HEK293T (cell line): ENCODE measurements around the gene DR1.

Experiments
- CTCF ChIA-PET: fragments of 350-600 bp; formaldehyde crosslinking; extraction: SDS; loops from one replicate; lab custom pipeline; 2021; ENCODE audit warnings: antibody characterized with exemption, inconsistent platforms; lab: Yijun Ruan, JAX
- POLR2A ChIA-PET: fragments of 350-600 bp; formaldehyde crosslinking; extraction: SDS; loops from one replicate; lab custom pipeline; 2020; ENCODE audit warnings: antibody characterized with exemption, inconsistent platforms; lab: Yijun Ruan, JAX
- DNase-seq: peaks from one replicate; pipeline ENCODE4 v3.0.0; 2012; ENCODE audit warnings: mixed read lengths; ENCODE audit errors: extremely low spot score
- ARNT ChIP-seq: fragments of 450-650 bp; IDR thresholded peaks from 2 replicates; pipeline ENCODE4 v1.6.1; 2017; ENCODE audit warnings: mild to moderate bottlenecking
- BHLHE40 ChIP-seq: fragments of 450-650 bp; IDR thresholded peaks from 2 replicates; pipeline ENCODE4 v1.6.1; 2016; ENCODE audit warnings: mild to moderate bottlenecking, moderate library complexity, borderline replicate concordance
- CTBP1 ChIP-seq: fragments of 450-650 bp; IDR thresholded peaks from 2 replicates; pipeline ENCODE4 v1.6.1; 2016; ENCODE audit warnings: borderline replicate concordance
- ELF4 ChIP-seq: fragments of 450-650 bp; IDR thresholded peaks from 2 replicates; pipeline ENCODE4 v1.6.1; 2017; ENCODE audit warnings: antibody characterized with exemption
- FOXA1 ChIP-seq: fragments of 450-650 bp; IDR thresholded peaks from 2 replicates; pipeline ENCODE4 v1.6.1; 2016; ENCODE audit warnings: mild to moderate bottlenecking
- FOXK2 ChIP-seq: fragments of 450-650 bp; IDR thresholded peaks from 2 replicates; pipeline ENCODE4 v1.6.1; 2016; ENCODE audit warnings: mild to moderate bottlenecking
- FOXM1 ChIP-seq: fragments of 450-650 bp; IDR thresholded peaks from 2 replicates; pipeline ENCODE4 v1.6.1; 2017; ENCODE audit warnings: mild to moderate bottlenecking, borderline replicate concordance
- HDGF ChIP-seq: fragments of 450-650 bp; IDR thresholded peaks from 2 replicates; pipeline ENCODE4 v1.6.1; 2017; ENCODE audit warnings: antibody characterized with exemption, borderline replicate concordance
- L3MBTL2 ChIP-seq: fragments of 450-650 bp; conservative IDR thresholded peaks from 2 replicates; pipeline ENCODE4 v1.6.1; 2016; ENCODE audit warnings: mild to moderate bottlenecking
- LEF1 ChIP-seq: fragments of 450-650 bp; IDR thresholded peaks from 2 replicates; pipeline ENCODE4 v1.6.1; 2017; ENCODE audit warnings: mild to moderate bottlenecking, borderline replicate concordance
- NFRKB ChIP-seq: fragments of 450-650 bp; IDR thresholded peaks from 2 replicates; pipeline ENCODE4 v1.6.1; 2016; ENCODE audit warnings: mild to moderate bottlenecking, moderate library complexity
- PKNOX1 ChIP-seq: fragments of 450-650 bp; IDR thresholded peaks from 2 replicates; pipeline ENCODE4 v1.6.1; 2016
- SP1 ChIP-seq: fragments of 450-650 bp; IDR thresholded peaks from 2 replicates; pipeline ENCODE4 v1.6.1; 2017
- SUZ12 ChIP-seq: fragments of 450-650 bp; IDR thresholded peaks from 2 replicates; pipeline ENCODE4 v1.6.1; 2016; ENCODE audit warnings: mild to moderate bottlenecking
- TARDBP ChIP-seq: fragments of 450-650 bp; IDR thresholded peaks from 2 replicates; pipeline ENCODE4 v1.6.1; 2016
- ZNF384 ChIP-seq: fragments of 450-650 bp; IDR thresholded peaks from 2 replicates; pipeline ENCODE4 v1.6.1; 2016

The DR1 gene

GRCh38 chr1:93324486-93325464 lies 20.9 kb upstream of the DR1 start:
- no peak for DNase-seq
- CTCF ChIA-PET = interaction anchor here (0.9 to 2.5 kb wide), 2 partner anchors 20 to 21 kb away, joined by 6 to 10 read pairs; no protein-coding TSS in a partner anchor
- TF ChIP-seq ELF4 (no peak), ZNF384 (no peak), ARNT (no peak), SUZ12 (no peak), FOXA1 (no peak), FOXM1 (no peak), HDGF (no peak), BHLHE40 (no peak), SP1 (no peak), FOXK2 (no peak), LEF1 (no peak), CTBP1 (no peak), TARDBP (no peak), L3MBTL2 (no peak), NFRKB (no peak), PKNOX1 (no peak)
- POLR2A ChIA-PET = interaction anchor here (0.9 to 1.7 kb wide), 3 partner anchors 10 to 21 kb away, joined by 4 to 8 read pairs (median 7); partner anchors contain the start of gene DR1

- no peak for DNase-seq
- CTCF ChIA-PET = interaction anchor here (0.7 kb wide), 1 partner anchor 8 kb away, joined by 3 read pairs; no protein-coding TSS in a partner anchor
- POLR2A ChIA-PET = interaction anchor here (0.9 to 3.4 kb wide), 2 partner anchors 16 kb away, joined by 5 to 13 read pairs; partner anchors contain the start of gene DR1
- TF ChIP-seq L3MBTL2 = no peak
- no peak for TF ChIP-seq ZNF384
- no peak for TF ChIP-seq SP1
- no peak for TF ChIP-seq ARNT
- TF ChIP-seq CTBP1 = no peak
- no peak for TF ChIP-seq BHLHE40
- TF ChIP-seq FOXM1 = no peak
- TF ChIP-seq NFRKB = no peak
- TF ChIP-seq ELF4 = no peak
- TF ChIP-seq SUZ12 = no peak
- TF ChIP-seq FOXA1 = no peak
- no peak for TF ChIP-seq LEF1
- TF ChIP-seq HDGF = no peak
- TF ChIP-seq TARDBP = no peak
- TF ChIP-seq PKNOX1 = no peak
Measured at GRCh38 chr1:93328809-93329760, 16.6 kb upstream of the DR1 start.

- POLR2A ChIA-PET = interaction anchor here (3.4 kb wide), 1 partner anchor 15 kb away, joined by 13 read pairs; the partner anchor contains the start of gene DR1
- TF ChIP-seq CTBP1 = no peak
- TF ChIP-seq ZNF384 = no peak
- TF ChIP-seq TARDBP = no peak
- TF ChIP-seq SUZ12 = no peak
- no peak for TF ChIP-seq HDGF
- TF ChIP-seq FOXK2 = no peak
- TF ChIP-seq L3MBTL2 = no peak
- TF ChIP-seq ELF4 = no peak
- TF ChIP-seq PKNOX1 = no peak
- no peak for TF ChIP-seq ARNT
- no peak for TF ChIP-seq FOXA1
- no peak for TF ChIP-seq NFRKB
- no peak for TF ChIP-seq BHLHE40
- no peak for TF ChIP-seq FOXM1
- no peak for TF ChIP-seq LEF1
- no peak for TF ChIP-seq SP1
- no peak for DNase-seq
- CTCF ChIA-PET = interaction anchor here (1.0 kb wide), 1 partner anchor 9 kb away, joined by 3 read pairs; no protein-coding TSS in a partner anchor
Measured at GRCh38 chr1:93330196-93330595, 15.5 kb upstream of the DR1 start.

GRCh38 chr1:93330617-93331016 lies 15.1 kb upstream of the DR1 start:
- POLR2A ChIA-PET = interaction anchor here (0.9 to 3.4 kb wide), 2 partner anchors 10 to 15 kb away, joined by 3 to 13 read pairs; partner anchors contain the start of gene DR1
- CTCF ChIA-PET = interaction anchor here (1.0 kb wide), 1 partner anchor 8 kb away, joined by 3 read pairs; no protein-coding TSS in a partner anchor
- DNase-seq = no peak
- TF ChIP-seq CTBP1 = no peak
- no peak for TF ChIP-seq FOXM1
- TF ChIP-seq SUZ12 = no peak
- TF ChIP-seq ZNF384 = no peak
- no peak for TF ChIP-seq HDGF
- no peak for TF ChIP-seq PKNOX1
- no peak for TF ChIP-seq LEF1
- no peak for TF ChIP-seq BHLHE40
- no peak for TF ChIP-seq ARNT
- no peak for TF ChIP-seq ELF4
- no peak for TF ChIP-seq FOXK2
- TF ChIP-seq TARDBP = no peak
- no peak for TF ChIP-seq NFRKB
- TF ChIP-seq L3MBTL2 = no peak
- no peak for TF ChIP-seq FOXA1
- TF ChIP-seq SP1 = no peak
